HepG2 (cell line): ENCODE measurements around the gene SRCIN1. TPM values are rescaled to one million over a fixed set of nuclear protein-coding genes. Genes with fewer than 3 reads are reported as not detected.
A peak's percentile ranks its signal among the peaks of the same experiment; 100 is the strongest.

Experiments
- ATAC-seq: fragments of 200-7000 bp; cut with Tn5 transposase; 3 replicates; pipeline ENCODE4 v1.9.1; 2020; ENCODE audit warnings: mild to moderate bottlenecking, moderate library complexity
- BruUV-seq: library from RNA; stranded (reverse); fragments of 400-500 nt; replicated peaks from 2 replicates; lab custom pipeline; 2021; lab: Mats Ljungman, UMichigan
- CTCF ChIA-PET: fragments of 300-600 bp; formaldehyde crosslinking; extraction: SDS; loops from one replicate; lab custom pipeline; 2021; ENCODE audit warnings: low total read pairs, inconsistent platforms, low intra/inter-chr PET ratio; lab: Yijun Ruan, JAX
- POLR2A ChIA-PET: fragments of 350-600 bp; sonication (Branson Sonifier 250); formaldehyde crosslinking; loops from one replicate; lab custom pipeline; 2020; ENCODE audit warnings: antibody characterized with exemption, inconsistent platforms; lab: Yijun Ruan, JAX
- DNase-seq: peaks from one replicate; pipeline ENCODE4 v3.0.0-alpha.2; 2015; ENCODE audit warnings: low spot score
- FAIRE-seq: peaks from 3 replicates; lab custom pipeline; 2011; peaks lifted over from hg19 to GRCh38; lab: Jason Lieb, UNC
- H2AFZ ChIP-seq: one replicate; pipeline ENCODE4 v1.6.1; 2011; ENCODE audit warnings: low read length, inconsistent platforms
- H3K27ac ChIP-seq: fragments of 300-600 bp; 3 replicates; pipeline ENCODE4 v1.8.0; 2011; ENCODE audit warnings: mixed run types, mild to moderate bottlenecking, mixed read lengths, low read length, inconsistent platforms; ENCODE audit not compliant: insufficient read depth; ENCODE audit errors: extremely low read length
- H3K27me3 ChIP-seq, 2 experiments: fragments of 200-600 bp in 1 of 2; 2 replicates in 1 of 2; 3 replicates in 1 of 2; pipeline versions ENCODE4 v1.6.0 to v1.8.0; 2011; ENCODE audit warnings: low read length in 2 of 2, mild to moderate bottlenecking in 2 of 2, moderate library complexity in 2 of 2, inconsistent platforms in 1 of 2; ENCODE audit not compliant: insufficient read depth in 2 of 2, control insufficient read depth in 1 of 2
- H3K36me3 ChIP-seq, 2 experiments: fragments of 200-600 bp in 1 of 2; replicated peaks in 1 of 2; 2 replicates in 1 of 2; 3 replicates in 1 of 2; pipeline versions ENCODE4 v1.5.1 to v1.8.0; 2011; ENCODE audit warnings: low read length in 2 of 2, inconsistent platforms in 1 of 2; ENCODE audit not compliant: insufficient read depth in 2 of 2, control insufficient read depth in 1 of 2
- H3K4me1 ChIP-seq: 2 replicates; pipeline ENCODE4 v1.5.1; 2012; ENCODE audit warnings: low read length, inconsistent platforms; ENCODE audit not compliant: insufficient read depth
- H3K4me2 ChIP-seq: 2 replicates; pipeline ENCODE4 v1.6.0; 2011; ENCODE audit warnings: low read depth, low read length, inconsistent platforms
- H3K4me3 ChIP-seq, 3 experiments: fragments of 200-600 bp in 1 of 3; sonication (generic), shearing (Covaris generic) in 1 of 3; replicated peaks in 1 of 3; 2 replicates each; pipeline ENCODE4 v1.5.1; 2011 to 2016; ENCODE audit warnings: low read length in 3 of 3, inconsistent platforms in 2 of 3, low read depth in 2 of 3, mild to moderate bottlenecking in 2 of 3, control low read depth in 1 of 3, mixed read lengths in 1 of 3; ENCODE audit not compliant: insufficient read depth in 1 of 3
- H3K79me2 ChIP-seq: one replicate; pipeline ENCODE4 v1.6.1; 2011; ENCODE audit warnings: low read length, inconsistent platforms; ENCODE audit not compliant: insufficient read depth
- H3K9ac ChIP-seq: 2 replicates; pipeline ENCODE4 v1.6.0; 2011; ENCODE audit warnings: mild to moderate bottlenecking, low read depth, low read length, inconsistent platforms; ENCODE audit not compliant: insufficient read depth
- H3K9me3 ChIP-seq: 2 replicates; pipeline ENCODE4 v1.5.1; 2012; ENCODE audit warnings: mild to moderate bottlenecking, low read length
- H4K20me1 ChIP-seq: 2 replicates; pipeline ENCODE4 v1.6.0; 2011; ENCODE audit warnings: inconsistent platforms, mild to moderate bottlenecking, low read length, moderate library complexity; ENCODE audit not compliant: insufficient read depth
- CHD2 ChIP-seq: IDR thresholded peaks from 2 replicates; pipeline ENCODE4 v1.6.1; 2011; ENCODE audit warnings: low read depth, low read length, improper control_type of control experiment
- FOXM1 ChIP-seq: sonication (generic); formaldehyde crosslinking; IDR thresholded peaks from 2 replicates; pipeline ENCODE4 v1.5.0; 2020; ENCODE audit warnings: missing genetic modification reagents
- GATAD2A ChIP-seq: IDR thresholded peaks from 2 replicates; pipeline ENCODE4 v1.6.1; 2016
- JDP2 ChIP-seq: sonication (generic); formaldehyde crosslinking; IDR thresholded peaks from 2 replicates; pipeline ENCODE4 v1.8.1; 2022; ENCODE audit warnings: missing genetic modification reagents, borderline replicate concordance
- MTA1 ChIP-seq: sonication (generic); formaldehyde crosslinking; IDR thresholded peaks from 2 replicates; pipeline ENCODE4 v1.4.0; 2020; ENCODE audit warnings: missing genetic modification reagents, mild to moderate bottlenecking, borderline replicate concordance
- NFIB ChIP-seq: sonication (generic); formaldehyde crosslinking; IDR thresholded peaks from 2 replicates; pipeline ENCODE4 v1.9.0; 2021; ENCODE audit warnings: missing genetic modification reagents, mild to moderate bottlenecking, borderline replicate concordance
- PHB2 ChIP-seq: fragments of 450-650 bp; IDR thresholded peaks from 2 replicates; pipeline ENCODE4 v1.6.1; 2018; ENCODE audit not compliant: partially characterized antibody
- SMAD9 ChIP-seq: sonication (generic); formaldehyde crosslinking; IDR thresholded peaks from 2 replicates; pipeline ENCODE4 v1.5.1; 2020; ENCODE audit warnings: mild to moderate bottlenecking, missing genetic modification reagents
- SRF ChIP-seq: IDR thresholded peaks from 2 replicates; pipeline ENCODE4 v1.6.1; 2011; ENCODE audit warnings: mild to moderate bottlenecking, low read depth, low read length, moderate library complexity
- ZNF235 ChIP-seq: sonication (generic); formaldehyde crosslinking; IDR thresholded peaks from 2 replicates; pipeline ENCODE4 v1.8.1; 2023; ENCODE audit warnings: mild to moderate bottlenecking, missing genetic modification reagents, borderline replicate concordance
- ZNF34 ChIP-seq: sonication (generic); formaldehyde crosslinking; IDR thresholded peaks from 2 replicates; pipeline ENCODE4 v1.4.0; 2020; ENCODE audit warnings: mild to moderate bottlenecking, missing genetic modification reagents, borderline replicate concordance
- ZNF605 ChIP-seq: sonication (generic); formaldehyde crosslinking; IDR thresholded peaks from 2 replicates; pipeline ENCODE4 v1.8.0; 2022; ENCODE audit warnings: mild to moderate bottlenecking, missing genetic modification reagents
- ZNF773 ChIP-seq: sonication (generic); formaldehyde crosslinking; IDR thresholded peaks from 2 replicates; pipeline ENCODE4 v1.4.0; 2020; ENCODE audit warnings: missing genetic modification reagents, borderline replicate concordance
- WGBS: methylation state at CpG from one replicate; pipeline ENCODE4 v1.1.6; 2017; ENCODE audit warnings: low lambda C conversion rate; 5-methylcytosine and 5-hydroxymethylcytosine counted together
- in situ Hi-C: cut with HindIII; loops from 2 replicates; pipeline ENCODE4 v1.10.0; 2017; ENCODE audit warnings: low pct_unique_long_range_greater_than_20kb; ENCODE audit not compliant: extremely low pct_ligation_motif_present
- intact Hi-C: fragments of 100-400 bp; cut with micrococcal nuclease; formaldehyde crosslinking; loops from one replicate; pipeline ENCODE4 v1.10.0; 2022; ENCODE audit not compliant: unreplicated experiment
- polyA plus RNA-seq, 8 experiments: library from polyadenylated mRNA; depleted of rRNA in 3 of 8; stranded (reverse) in 7 of 8; unstranded in 1 of 8; fragments of >200 nt; fragmentation: Illumina TruSeq in 4 of 8; extraction: Trizol in 4 of 8; gene quantifications; 2 replicates each; pipeline versions ENCODE4 v1.2.1 to v1.2.3, GENCODE V29; 2011 to 2016; ENCODE audit warnings: low read depth in 4 of 8, missing spikeins in 1 of 8, mixed read lengths in 1 of 8; ENCODE audit not compliant: insufficient read depth in 1 of 8
- total RNA-seq, 5 experiments: library from RNA; depleted of rRNA; stranded (reverse); fragments of >200 nt; fragmentation: Illumina TruSeq; extraction: Trizol; gene quantifications; 2 replicates each; pipeline ENCODE4 v1.2.3, GENCODE V29; 2016; ENCODE audit warnings: low read depth in 1 of 5
- TF ChIP-seq, protein P1 (sequence below): IDR thresholded peaks from 2 replicates; pipeline ENCODE4 v1.6.1; 2012; ENCODE audit warnings: inconsistent platforms
- TF ChIP-seq, protein P2 (sequence below): sonication (generic); formaldehyde crosslinking; IDR thresholded peaks from 2 replicates; pipeline ENCODE4 v1.5.1; 2020; ENCODE audit warnings: missing genetic modification reagents, mild to moderate bottlenecking, borderline replicate concordance
- TF ChIP-seq, protein P3 (sequence below): sonication (generic); formaldehyde crosslinking; IDR thresholded peaks from 2 replicates; pipeline ENCODE4 v1.8.1; 2023; ENCODE audit warnings: mild to moderate bottlenecking, inconsistent platforms, moderate library complexity, missing genetic modification reagents, borderline replicate concordance
- TF ChIP-seq, protein P4 (sequence below): sonication (generic); formaldehyde crosslinking; IDR thresholded peaks from 2 replicates; pipeline ENCODE4 v1.9.0; 2021; ENCODE audit warnings: missing genetic modification reagents, borderline replicate concordance

SRCIN1 gene
- total and polyA plus RNA-seq, 2 of the 13 experiments (the other 11 are each of a cell fraction or from before 2014, with no cell fraction given): 1.2 to 9.6 TPM

DNA sequence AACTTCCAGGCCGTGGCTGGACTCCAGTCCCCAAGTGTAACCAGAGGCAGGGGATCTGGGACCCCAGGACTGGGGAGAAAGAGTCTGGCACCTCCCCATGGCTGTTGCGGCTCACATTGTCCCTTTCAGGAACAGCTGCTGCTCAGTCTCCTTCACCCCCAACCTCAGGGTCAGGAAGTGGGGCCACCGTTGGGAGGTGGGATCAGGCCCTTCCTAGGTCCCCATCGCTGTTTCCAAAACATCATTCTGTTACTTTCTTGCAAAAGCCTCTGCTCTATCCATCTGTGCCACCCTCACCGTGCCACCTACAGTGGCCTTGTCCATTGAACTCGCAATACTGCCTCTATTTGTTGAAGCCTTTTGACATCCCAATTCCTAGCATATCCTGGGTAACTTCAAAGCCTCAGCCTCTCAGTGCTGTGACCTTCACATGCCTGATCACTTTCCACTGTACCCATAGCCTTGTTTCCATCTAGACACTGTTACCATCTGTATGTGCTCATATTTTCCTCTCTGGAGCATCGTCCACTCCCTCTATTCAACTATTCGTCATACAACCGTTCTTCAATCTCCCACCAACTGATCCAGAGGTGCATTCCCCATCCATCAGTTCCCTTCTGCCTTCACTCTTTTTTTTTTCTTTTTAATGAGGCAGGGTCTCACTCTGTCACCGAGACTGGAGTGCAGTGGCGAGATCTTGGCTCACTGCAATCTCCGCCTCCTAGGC, 15.0 kb upstream of the SRCIN1 start (continued):
- TF ChIP-seq SRF (no peak), CHD2 (no peak), PHB2 (no peak)

DNA sequence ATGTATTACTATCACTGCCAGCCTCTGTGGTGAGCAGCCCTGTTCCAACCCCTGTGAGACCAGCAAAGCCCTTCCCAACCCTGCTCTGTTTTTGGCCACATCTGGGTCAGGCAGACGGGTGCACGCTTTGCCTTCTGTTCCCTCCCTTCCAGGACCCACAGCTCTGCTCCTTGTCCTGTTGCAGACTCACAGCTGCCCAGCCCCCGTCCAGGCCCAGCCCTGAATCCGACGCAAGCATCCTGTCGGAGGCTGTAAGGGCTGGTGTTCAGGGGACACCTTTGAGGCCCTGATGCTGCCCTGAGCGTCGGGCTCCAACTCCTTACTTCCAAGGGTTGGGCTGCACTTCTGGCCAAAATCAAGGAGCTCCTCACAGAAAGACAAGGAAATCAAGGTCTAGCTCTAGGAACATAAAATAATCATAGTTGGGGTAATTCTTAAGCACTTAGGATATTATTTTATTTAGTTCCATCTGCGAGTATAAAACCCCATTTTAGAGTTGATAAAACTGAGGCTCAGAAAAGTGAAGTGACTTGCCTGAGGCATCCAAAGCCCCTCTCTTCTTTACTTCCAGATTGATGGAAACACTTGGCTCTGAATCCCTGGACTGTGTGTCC, 14.3 kb upstream of the SRCIN1 start:
- Histone ChIP-seq H3K4me3 (peak overlapping the region; percentile 1 to 56 (median 3); a peak in 4 of 6 replicates), H3K27ac (peak overlapping the region; percentile 95), H3K36me3 (no peaks in the 10 kb centered on the region), H3K27me3 (no peaks in the 10 kb centered on the region), H3K79me2 (peaks cover 2% of the 10 kb centered on the region), H3K9me3 (no peaks in the 10 kb centered on the region), H4K20me1 (no peaks in the 10 kb centered on the region), H2AFZ (no peak overlapping the region), H3K9ac (peak overlapping the region; percentile 77), H3K4me2 (peak overlapping the region; percentile 81), H3K4me1 (peaks cover 90% of the 10 kb centered on the region)
- WGBS: 52% methylated on average over 9 of the region's 9 CpGs
- in situ Hi-C loops (no loop called here), intact Hi-C loops (no loop called here)
- FAIRE-seq: no peak
- POLR2A ChIA-PET: interaction anchor here (2.0 to 2.3 kb wide), 4 partner anchors 14 to 39 kb away, joined by 6 to 25 read pairs (median 10); partner anchors contain the start of gene SRCIN1
- BruUV-seq: TSS peak; percentile 96
- CTCF ChIA-PET: interaction anchor here (2.6 kb wide), 1 partner anchor 14 kb away, joined by 20 read pairs; the partner anchor contains the start of gene SRCIN1
- DNase-seq: no peak
- peak; percentile 8 for ATAC-seq
- TF ChIP-seq NFIB (CRISPR knock-in tag): no peak
- 0 out of 2 replicates have a peak, but pooled peaks have one; percentile 41 for TF ChIP-seq ZNF605 (CRISPR knock-in tag)
- 0 out of 2 replicates have a peak, but pooled peaks have one; percentile 31 for TF ChIP-seq ZNF235
- TF ChIP-seq SMAD9 (CRISPR knock-in tag): 0 out of 2 replicates have a peak, but pooled peaks have one; percentile 81
- 0 out of 2 replicates have a peak, but pooled peaks have one; percentile 67 for TF ChIP-seq ZNF773 (CRISPR knock-in tag)
- TF ChIP-seq, protein P1, sequence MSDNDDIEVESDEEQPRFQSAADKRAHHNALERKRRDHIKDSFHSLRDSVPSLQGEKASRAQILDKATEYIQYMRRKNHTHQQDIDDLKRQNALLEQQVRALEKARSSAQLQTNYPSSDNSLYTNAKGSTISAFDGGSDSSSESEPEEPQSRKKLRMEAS: peak; percentile 31; the same call in 1 of the 2 replicates
- TF ChIP-seq MTA1 (CRISPR knock-in tag): 0 out of 2 replicates have a peak, but pooled peaks have one; percentile 5
- TF ChIP-seq, protein P2, sequence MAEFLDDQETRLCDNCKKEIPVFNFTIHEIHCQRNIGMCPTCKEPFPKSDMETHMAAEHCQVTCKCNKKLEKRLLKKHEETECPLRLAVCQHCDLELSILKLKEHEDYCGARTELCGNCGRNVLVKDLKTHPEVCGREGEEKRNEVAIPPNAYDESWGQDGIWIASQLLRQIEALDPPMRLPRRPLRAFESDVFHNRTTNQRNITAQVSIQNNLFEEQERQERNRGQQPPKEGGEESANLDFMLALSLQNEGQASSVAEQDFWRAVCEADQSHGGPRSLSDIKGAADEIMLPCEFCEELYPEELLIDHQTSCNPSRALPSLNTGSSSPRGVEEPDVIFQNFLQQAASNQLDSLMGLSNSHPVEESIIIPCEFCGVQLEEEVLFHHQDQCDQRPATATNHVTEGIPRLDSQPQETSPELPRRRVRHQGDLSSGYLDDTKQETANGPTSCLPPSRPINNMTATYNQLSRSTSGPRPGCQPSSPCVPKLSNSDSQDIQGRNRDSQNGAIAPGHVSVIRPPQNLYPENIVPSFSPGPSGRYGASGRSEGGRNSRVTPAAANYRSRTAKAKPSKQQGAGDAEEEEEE (CRISPR knock-in tag): peak; percentile 74; the same call in 1 of the 2 replicates
- 0 out of 2 replicates have a peak, but pooled peaks have one; percentile 1 for TF ChIP-seq GATAD2A (CRISPR knock-in tag)
- TF ChIP-seq ZNF34 (CRISPR knock-in tag): peak; percentile 49; the same call in 1 of the 2 replicates
- TF ChIP-seq, protein P3, sequence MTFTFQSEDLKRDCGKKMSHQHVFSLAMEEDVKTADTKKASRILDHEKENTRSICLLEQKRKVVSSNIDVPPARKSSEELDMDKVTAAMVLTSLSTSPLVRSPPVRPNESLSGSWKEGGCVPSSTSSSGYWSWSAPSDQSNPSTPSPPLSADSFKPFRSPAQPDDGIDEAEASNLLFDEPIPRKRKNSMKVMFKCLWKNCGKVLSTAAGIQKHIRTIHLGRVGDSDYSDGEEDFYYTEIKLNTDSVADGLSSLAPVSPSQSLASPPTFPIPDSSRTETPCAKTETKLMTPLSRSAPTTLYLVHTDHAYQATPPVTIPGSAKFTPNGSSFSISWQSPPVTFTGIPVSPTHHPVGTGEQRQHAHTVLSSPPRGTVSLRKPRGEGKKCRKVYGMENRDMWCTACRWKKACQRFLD (CRISPR knock-in tag): no peak; the same call in 1 of the 2 replicates
- TF ChIP-seq JDP2 (CRISPR knock-in tag): no peak
- TF ChIP-seq FOXM1 (CRISPR knock-in tag): no peak
- TF ChIP-seq, protein P4, sequence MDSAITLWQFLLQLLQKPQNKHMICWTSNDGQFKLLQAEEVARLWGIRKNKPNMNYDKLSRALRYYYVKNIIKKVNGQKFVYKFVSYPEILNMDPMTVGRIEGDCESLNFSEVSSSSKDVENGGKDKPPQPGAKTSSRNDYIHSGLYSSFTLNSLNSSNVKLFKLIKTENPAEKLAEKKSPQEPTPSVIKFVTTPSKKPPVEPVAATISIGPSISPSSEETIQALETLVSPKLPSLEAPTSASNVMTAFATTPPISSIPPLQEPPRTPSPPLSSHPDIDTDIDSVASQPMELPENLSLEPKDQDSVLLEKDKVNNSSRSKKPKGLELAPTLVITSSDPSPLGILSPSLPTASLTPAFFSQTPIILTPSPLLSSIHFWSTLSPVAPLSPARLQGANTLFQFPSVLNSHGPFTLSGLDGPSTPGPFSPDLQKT (CRISPR knock-in tag): no peak
